OCI-LY7 (cell line): ENCODE measurements around the gene CNTNAP5. TPM values are rescaled to one million over a fixed set of nuclear protein-coding genes. Genes with fewer than 3 reads are reported as not detected.

ENCODE experiments used
- BruUV-seq: library from RNA; stranded (reverse); fragments of 400-500 nt; replicated peaks from 2 replicates; lab custom pipeline; 2021; lab: Mats Ljungman, UMichigan
- CTCF ChIA-PET: fragments of 300-600 bp; sonication (Branson Sonifier 250); formaldehyde crosslinking; loops from one replicate; lab custom pipeline; 2022; ENCODE audit warnings: antibody characterized with exemption; ENCODE audit not compliant: unreplicated experiment; lab: Charles Lee
- POLR2A ChIA-PET: fragments of 300-600 bp; sonication (Branson Sonifier 250); formaldehyde crosslinking; loops from one replicate; lab custom pipeline; 2022; ENCODE audit warnings: antibody characterized with exemption; lab: Charles Lee
- DNase-seq: peaks from one replicate; pipeline ENCODE4 v3.0.0-alpha.2; 2015; ENCODE audit warnings: low spot score
- H2AFZ ChIP-seq: fragments of 200-600 bp; sonication (generic), shearing (Covaris generic); 2 replicates; pipeline ENCODE4 v1.6.1; 2014; ENCODE audit warnings: mild to moderate bottlenecking, antibody characterized with exemption, low read length, moderate library complexity
- H3K27ac ChIP-seq: fragments of 200-600 bp; sonication (generic); 2 replicates; pipeline ENCODE4 v1.5.1; 2014; ENCODE audit warnings: mixed run types, low read depth, mild to moderate bottlenecking, moderate library complexity, low read length, inconsistent platforms; ENCODE audit not compliant: poor library complexity, severe bottlenecking
- H3K36me3 ChIP-seq: fragments of 200-600 bp; sonication (generic); 2 replicates; pipeline ENCODE4 v1.6.1; 2014; ENCODE audit warnings: mild to moderate bottlenecking, antibody characterized with exemption, low read length, moderate library complexity, mixed read lengths; ENCODE audit not compliant: insufficient read depth
- H3K4me1 ChIP-seq: fragments of 200-600 bp; sonication (generic); 2 replicates; pipeline ENCODE4 v1.5.1; 2014; ENCODE audit warnings: mild to moderate bottlenecking, low read length; ENCODE audit not compliant: insufficient read depth, poor library complexity, severe bottlenecking
- H3K4me2 ChIP-seq: fragments of 200-600 bp; sonication (generic); 2 replicates; pipeline ENCODE4 v1.6.1; 2014; ENCODE audit warnings: mild to moderate bottlenecking, low read length
- H3K4me3 ChIP-seq: fragments of 200-600 bp; sonication (generic); 2 replicates; pipeline ENCODE4 v1.5.1; 2014; ENCODE audit warnings: mild to moderate bottlenecking, low read depth, low read length; ENCODE audit not compliant: poor library complexity, severe bottlenecking
- H3K79me2 ChIP-seq: fragments of 200-600 bp; sonication (generic); 2 replicates; pipeline ENCODE4 v1.6.1; 2016; ENCODE audit warnings: low read depth, mild to moderate bottlenecking, low read length, moderate library complexity, mixed read lengths; ENCODE audit not compliant: insufficient read depth
- H3K9me2 ChIP-seq: fragments of 200-600 bp; sonication (generic); 2 replicates; pipeline ENCODE4 v1.6.1; 2016; ENCODE audit warnings: mild to moderate bottlenecking, low read length, mixed read lengths; ENCODE audit not compliant: insufficient read depth
- H3K9me3 ChIP-seq: fragments of 200-600 bp; sonication (generic); 2 replicates; pipeline ENCODE4 v1.6.1; 2014; ENCODE audit warnings: mild to moderate bottlenecking, mixed run types, low read length, mixed read lengths
- H4K20me1 ChIP-seq: fragments of 200-600 bp; sonication (generic); 2 replicates; pipeline ENCODE4 v1.6.1; 2014; ENCODE audit warnings: mild to moderate bottlenecking, antibody characterized with exemption, low read length, moderate library complexity, mixed read lengths; ENCODE audit not compliant: insufficient read depth
- CTCF ChIP-seq: fragments of 200-600 bp; sonication (generic); conservative IDR thresholded peaks from 2 replicates; pipeline ENCODE4 v1.5.1; 2014; ENCODE audit warnings: mild to moderate bottlenecking, antibody characterized with exemption, low read length, moderate library complexity, mixed read lengths
- EZH2phosphoT487 ChIP-seq: fragments of 200-600 bp; sonication (generic); IDR thresholded peaks from 2 replicates; pipeline ENCODE4 v1.6.1; 2018; ENCODE audit warnings: low read depth, borderline replicate concordance, mild to moderate bottlenecking, mixed run types, antibody characterized with exemption, low read length, moderate library complexity, mixed read lengths
- intact Hi-C: fragments of 100-400 bp; cut with micrococcal nuclease; formaldehyde crosslinking; loops from one replicate; pipeline ENCODE4 v1.10.0; 2022; ENCODE audit not compliant: unreplicated experiment
- total RNA-seq, 2 experiments: library from RNA; depleted of rRNA in 1 of 2; stranded (reverse); fragments of >200 nt in 1 of 2; shearing (Covaris generic) in 1 of 2; gene quantifications; 2 replicates each; pipeline ENCODE4 v1.2.3, GENCODE V29; 2014 to 2022

Gene CNTNAP5
- total RNA-seq, 2 experiments from 2014 or later: not detected

- Histone ChIP-seq H3K9me2 (no peaks in the 10 kb centered on the region), H3K4me1 (no peaks in the 10 kb centered on the region), H3K79me2 (no peaks in the 10 kb centered on the region), H3K4me3 (no peak overlapping the region), H2AFZ (no peak overlapping the region), H4K20me1 (no peaks in the 10 kb centered on the region), H3K36me3 (no peaks in the 10 kb centered on the region), H3K9me3 (no peaks in the 10 kb centered on the region), H3K27ac (no peak overlapping the region), H3K4me2 (no peak overlapping the region)
- ChIA-PET CTCF (no interaction called here), POLR2A (interaction anchor here (0.5 kb wide), 1 partner anchor 167 kb away, joined by 3 read pairs; no protein-coding TSS in a partner anchor)
- intact Hi-C loops: no loop called here
- BruUV-seq: no TSS peak
- TF ChIP-seq EZH2phosphoT487 (no peak), CTCF (no peak)
- DNase-seq: no peak
Observed at GRCh38 chr2:124151691-124152090, 126.6 kb downstream of the CNTNAP5 start.

GRCh38 chr2:124153713-124154112 lies 128.6 kb downstream of the CNTNAP5 start:
- ChIA-PET POLR2A (no interaction called here), CTCF (no interaction called here)
- Histone ChIP-seq H3K4me3 (no peak overlapping the region), H2AFZ (no peak overlapping the region), H3K27ac (no peak overlapping the region), H3K36me3 (no peaks in the 10 kb centered on the region), H3K4me2 (no peak overlapping the region), H3K9me3 (no peaks in the 10 kb centered on the region), H3K79me2 (no peaks in the 10 kb centered on the region), H3K9me2 (no peaks in the 10 kb centered on the region), H3K4me1 (no peaks in the 10 kb centered on the region), H4K20me1 (no peaks in the 10 kb centered on the region)
- intact Hi-C loops: no loop called here
- no peak for TF ChIP-seq EZH2phosphoT487
- no peak for TF ChIP-seq CTCF
- no peak for DNase-seq
- BruUV-seq: no TSS peak

GRCh38 chr2:124159166-124159565 lies 134.1 kb downstream of the CNTNAP5 start:
- BruUV-seq: no TSS peak
- no peaks in the 10 kb centered on the region for H3K9me2 ChIP-seq
- H3K79me2 ChIP-seq: no peaks in the 10 kb centered on the region
- H3K4me1 ChIP-seq: no peaks in the 10 kb centered on the region
- no peak overlapping the region for H3K4me2 ChIP-seq
- TF ChIP-seq EZH2phosphoT487 (no peak), CTCF (no peak)
- H2AFZ ChIP-seq: no peak overlapping the region
- ChIA-PET POLR2A (no interaction called here), CTCF (no interaction called here)
- H4K20me1 ChIP-seq: no peaks in the 10 kb centered on the region
- DNase-seq: no peak
- no peaks in the 10 kb centered on the region for H3K36me3 ChIP-seq
- no peak overlapping the region for H3K4me3 ChIP-seq
- intact Hi-C loops: no loop called here
- H3K9me3 ChIP-seq: no peaks in the 10 kb centered on the region
- H3K27ac ChIP-seq: no peak overlapping the region
